IMR-90 (cell line): ENCODE results near the gene NUP62CL. TPM values are rescaled to one million over a fixed set of nuclear protein-coding genes. Genes with fewer than 3 reads are reported as not detected.

ENCODE experiments used
- ATAC-seq: fragments of 200-7000 bp; cut with Tn5 transposase; 2 replicates; pipeline ENCODE4 v1.9.1; 2020; ENCODE audit warnings: low read depth, mild to moderate bottlenecking, moderate library complexity
- BruUV-seq: library from RNA; stranded (reverse); fragments of 400-500 nt; replicated peaks from 2 replicates; lab custom pipeline; 2021; lab: Mats Ljungman, UMichigan
- CTCF ChIA-PET: fragments of 300-600 bp; formaldehyde crosslinking; extraction: SDS; loops from one replicate; lab custom pipeline; 2021; ENCODE audit warnings: antibody characterized with exemption; lab: Yijun Ruan, JAX
- POLR2A ChIA-PET: fragments of 300-600 bp; sonication (Branson Sonifier 250); formaldehyde crosslinking; loops from one replicate; lab custom pipeline; 2022; ENCODE audit warnings: antibody characterized with exemption; ENCODE audit not compliant: unreplicated experiment; lab: Charles Lee
- DNase-seq: peaks from one replicate; pipeline ENCODE4 v3.0.0; 2013
- H2AFZ ChIP-seq: replicated peaks from 2 replicates; pipeline ENCODE3; 2013; ENCODE audit warnings: low read length, mild to moderate bottlenecking; ENCODE audit not compliant: poor library complexity
- H2AK5ac ChIP-seq: 2 replicates; pipeline ENCODE4 v1.6.1; 2013; ENCODE audit warnings: low read depth, low read length, inconsistent platforms
- H2AK9ac ChIP-seq: replicated peaks from 2 replicates; pipeline ENCODE3; 2013; ENCODE audit warnings: mild to moderate bottlenecking, low read depth, low read length, moderate library complexity; ENCODE audit not compliant: poor library complexity
- H2BK120ac ChIP-seq: 2 replicates; pipeline ENCODE4 v1.6.1; 2013; ENCODE audit warnings: low read depth, low read length, inconsistent platforms
- H2BK15ac ChIP-seq: 3 replicates; pipeline ENCODE4 v1.6.1; 2013; ENCODE audit warnings: low read depth, low read length, inconsistent platforms
- H2BK20ac ChIP-seq: 2 replicates; pipeline ENCODE4 v1.6.1; 2013; ENCODE audit warnings: low read depth, mild to moderate bottlenecking, inconsistent platforms, low read length, moderate library complexity
- H2BK5ac ChIP-seq: 2 replicates; pipeline ENCODE4 v1.6.1; 2013; ENCODE audit warnings: mild to moderate bottlenecking, low read depth, low read length, inconsistent platforms; ENCODE audit not compliant: poor library complexity, severe bottlenecking
- H3K14ac ChIP-seq: replicated peaks from 2 replicates; pipeline ENCODE4 v1.6.1; 2013; ENCODE audit warnings: low read depth, low read length, inconsistent platforms
- H3K18ac ChIP-seq: 2 replicates; pipeline ENCODE4 v1.6.1; 2013; ENCODE audit warnings: low read depth, low read length, control low read depth
- H3K23ac ChIP-seq: 2 replicates; pipeline ENCODE4 v1.6.1; 2013; ENCODE audit warnings: low read depth, low read length, inconsistent platforms
- H3K27ac ChIP-seq: 2 replicates; pipeline ENCODE4 v1.5.1; 2013; ENCODE audit warnings: mild to moderate bottlenecking, control low read depth, low read length; ENCODE audit not compliant: insufficient read depth
- H3K27me3 ChIP-seq: 2 replicates; pipeline ENCODE4 v1.6.1; 2013; ENCODE audit warnings: low read length; ENCODE audit not compliant: control insufficient read depth, insufficient read depth
- H3K36me3 ChIP-seq: 2 replicates; pipeline ENCODE4 v1.6.1; 2013; ENCODE audit warnings: low read length, mixed read lengths; ENCODE audit not compliant: control insufficient read depth, insufficient read depth
- H3K4ac ChIP-seq: 2 replicates; pipeline ENCODE4 v1.6.1; 2013; ENCODE audit warnings: low read depth, low read length, inconsistent platforms
- H3K4me1 ChIP-seq: 2 replicates; pipeline ENCODE4 v1.6.1; 2013; ENCODE audit warnings: low read length, mixed read lengths; ENCODE audit not compliant: control insufficient read depth, insufficient read depth
- H3K4me2 ChIP-seq: 2 replicates; pipeline ENCODE4 v1.6.1; 2013; ENCODE audit warnings: low read depth, mild to moderate bottlenecking, control low read depth, low read length, moderate library complexity
- H3K4me3 ChIP-seq: 2 replicates; pipeline ENCODE4 v1.5.1; 2013; ENCODE audit warnings: low read depth, mild to moderate bottlenecking, control low read depth, low read length, moderate library complexity; ENCODE audit not compliant: insufficient read depth
- H3K56ac ChIP-seq: 2 replicates; pipeline ENCODE4 v1.6.1; 2013; ENCODE audit warnings: low read length, inconsistent platforms; ENCODE audit not compliant: insufficient read depth; ENCODE audit errors: extremely low read depth
- H3K79me1 ChIP-seq, 2 experiments: 2 replicates each; pipeline ENCODE4 v1.6.1; 2013; ENCODE audit warnings: low read length in 2 of 2, inconsistent platforms in 1 of 2, low read depth in 1 of 2
- H3K9ac ChIP-seq: 2 replicates; pipeline ENCODE4 v1.6.1; 2013; ENCODE audit warnings: low read depth, low read length, control low read depth
- H3K9me1 ChIP-seq: 2 replicates; pipeline ENCODE4 v1.6.1; 2013; ENCODE audit warnings: low read length, inconsistent platforms; ENCODE audit not compliant: insufficient read depth
- H3K9me3 ChIP-seq: 2 replicates; pipeline ENCODE4 v1.6.1; 2013; ENCODE audit warnings: low read length; ENCODE audit not compliant: control insufficient read depth, insufficient read depth
- H4K20me1 ChIP-seq: 2 replicates; pipeline ENCODE4 v1.6.1; 2013; ENCODE audit warnings: low read length, inconsistent platforms; ENCODE audit not compliant: insufficient read depth
- H4K5ac ChIP-seq: 2 replicates; pipeline ENCODE4 v1.6.1; 2013; ENCODE audit warnings: mild to moderate bottlenecking, low read depth, low read length, control low read depth
- H4K8ac ChIP-seq, 2 experiments: 2 replicates each; pipeline ENCODE4 v1.6.1; 2013; ENCODE audit warnings: low read depth in 2 of 2, low read length in 2 of 2, control low read depth in 1 of 2, inconsistent platforms in 1 of 2
- H4K91ac ChIP-seq: 2 replicates; pipeline ENCODE4 v1.6.1; 2013; ENCODE audit warnings: low read depth, low read length, inconsistent platforms; ENCODE audit not compliant: insufficient read depth
- BHLHE40 ChIP-seq: fragments of 150-350 bp; IDR thresholded peaks from 2 replicates; pipeline ENCODE4 v1.6.1; 2016; ENCODE audit warnings: mild to moderate bottlenecking, low read depth, low read length
- CEBPB ChIP-seq: IDR thresholded peaks from 2 replicates; pipeline ENCODE4 v1.6.1; 2012; ENCODE audit warnings: low read depth, low read length, improper control_type of control experiment
- ELK1 ChIP-seq: fragments of 150-350 bp; IDR thresholded peaks from 2 replicates; pipeline ENCODE4 v1.6.1; 2016; ENCODE audit warnings: low read depth, mild to moderate bottlenecking, low read length, moderate library complexity, borderline replicate concordance
- MAFK ChIP-seq: IDR thresholded peaks from 2 replicates; pipeline ENCODE4 v1.6.1; 2012; ENCODE audit warnings: low read depth, low read length, improper control_type of control experiment
- MAZ ChIP-seq: IDR thresholded peaks from 2 replicates; pipeline ENCODE4 v1.6.1; 2012; ENCODE audit warnings: low read depth, mild to moderate bottlenecking, low read length, improper control_type of control experiment, moderate library complexity, borderline replicate concordance
- POLR2A ChIP-seq: IDR thresholded peaks from 2 replicates; pipeline ENCODE4 v1.6.1; 2012; ENCODE audit warnings: mild to moderate bottlenecking, low read depth, low read length
- RAD21 ChIP-seq: IDR thresholded peaks from 2 replicates; pipeline ENCODE4 v1.6.1; 2012; ENCODE audit warnings: low read length, improper control_type of control experiment
- RFX5 ChIP-seq: IDR thresholded peaks from 2 replicates; pipeline ENCODE4 v1.8.0; 2012; ENCODE audit warnings: low read depth, mild to moderate bottlenecking, low read length, moderate library complexity
- SMC3 ChIP-seq: fragments of 150-350 bp; IDR thresholded peaks from 2 replicates; pipeline ENCODE4 v1.6.1; 2016; ENCODE audit warnings: low read depth, mild to moderate bottlenecking, antibody characterized with exemption, low read length, moderate library complexity
- WGBS, 2 experiments: methylation state at CpG; one replicate each; pipeline versions ENCODE4 v1.1.5 to v1.1.7; 2013; ENCODE audit warnings: missing lambda C conversion rate in 2 of 2; ENCODE audit not compliant: insufficient read length in 1 of 2; ENCODE audit errors: extremely low coverage in 2 of 2; 5-methylcytosine and 5-hydroxymethylcytosine counted together
- dilution Hi-C: fragments of 300-500 bp; cut with HindIII; formaldehyde crosslinking; loops from one replicate; pipeline ENCODE4 v1.14.3; 2018; ENCODE audit warnings: low sequenced_read_pairs; ENCODE audit not compliant: unreplicated experiment
- in situ Hi-C: fragments of 300-500 bp; cut with MboI; formaldehyde crosslinking; loops from 3 replicates; pipeline ENCODE4 v1.14.3; 2019; ENCODE audit warnings: low sequenced_read_pairs, inconsistent platforms, mixed read lengths
- intact Hi-C: fragments of 100-400 bp; cut with micrococcal nuclease; formaldehyde crosslinking; loops from 2 replicates; pipeline ENCODE4 v1.10.0; 2022
- polyA plus RNA-seq, 3 experiments: library from polyadenylated mRNA; depleted of rRNA; stranded (reverse); fragments of >200 nt; gene quantifications; 2 replicates each; pipeline ENCODE4 v1.2.3, GENCODE V29; 2012; ENCODE audit warnings: low replicate concordance in 1 of 3
- total RNA-seq: library from RNA; depleted of rRNA; stranded (reverse); fragments of >200 nt; gene quantifications from 2 replicates; pipeline ENCODE4 v1.2.3, GENCODE V29; 2012

The NUP62CL gene
- total and polyA plus RNA-seq, 2 of the 4 experiments (the other 2 are of a cell fraction) = not detected

- no peak overlapping the region for H2BK20ac ChIP-seq
- ChIA-PET POLR2A (no interaction called here), CTCF (no interaction called here)
- no peak overlapping the region for H3K14ac ChIP-seq
- H2BK15ac ChIP-seq = no peak overlapping the region
- H2AK5ac ChIP-seq = no peak overlapping the region
- H4K20me1 ChIP-seq = no peaks in the 10 kb centered on the region
- peak overlapping the region; percentile 60 for H2BK120ac ChIP-seq
- peak overlapping the region; percentile 40; the same call in 1 of the 2 replicates for H3K4me2 ChIP-seq
- no peak overlapping the region for H4K5ac ChIP-seq
- no peak overlapping the region for H2AFZ ChIP-seq
- no peak overlapping the region for H2AK9ac ChIP-seq
- H3K4me1 ChIP-seq = no peaks in the 10 kb centered on the region
- peak overlapping the region in 1 of 2 experiments; percentile 32; a peak in 1 of 4 replicates for H4K8ac ChIP-seq
- no peak overlapping the region for H3K4me3 ChIP-seq
- H3K36me3 ChIP-seq = no peaks in the 10 kb centered on the region
- no TSS peak for BruUV-seq
- no peaks in the 10 kb centered on the region for H3K9me3 ChIP-seq
- H2BK5ac ChIP-seq = no peak overlapping the region
- no peaks in the 10 kb centered on the region for H3K9me1 ChIP-seq
- ATAC-seq (no peak), DNase-seq (peak; percentile 54)
- dilution Hi-C loops (no loop called here), intact Hi-C loops (no loop called here), in situ Hi-C loops (no loop called here)
- H3K79me1 ChIP-seq = no peaks in the 10 kb centered on the region
- H3K27ac ChIP-seq = no peak overlapping the region
- H3K9ac ChIP-seq = no peak overlapping the region
- H3K23ac ChIP-seq = no peak overlapping the region
- no peak overlapping the region for H4K91ac ChIP-seq
- no peak overlapping the region for H3K4ac ChIP-seq
- peaks cover 3% of the 10 kb centered on the region for H3K27me3 ChIP-seq
- no peak for TF ChIP-seq BHLHE40
- no peak for TF ChIP-seq MAZ
- no peak for TF ChIP-seq POLR2A
- no peak for TF ChIP-seq ELK1
- TF ChIP-seq RFX5 = no peak
- peak; percentile 25; the same call in 1 of the 2 replicates for TF ChIP-seq MAFK
- TF ChIP-seq SMC3 = no peak
- peak; percentile 14; the same call in 1 of the 2 replicates for TF ChIP-seq CEBPB
- TF ChIP-seq RAD21 = no peak
- no peak overlapping the region for H3K18ac ChIP-seq
- H3K56ac ChIP-seq = no peak overlapping the region
- no CpG with 5 or more reads among the region's 5 CpGs for WGBS, 2 experiments
These were observed 70.9 kb downstream of the NUP62CL start for GRCh38 chrX:107135049-107135964.
